Measurements from ENCODE around the gene DRAM2. TPM values are rescaled to one million over a fixed set of nuclear protein-coding genes. Genes with fewer than 3 reads are reported as not detected.

Gene DRAM2
- total and polyA plus RNA-seq, 2 of the 13 experiments (the other 11 are each of a cell fraction or from before 2014, with no cell fraction given): 33.2 to 123 TPM

GRCh38 chr1:111139956-111140679 is at the start of gene DRAM2, which contains the start of gene CEPT1 (continued):
- TF ChIP-seq GTF3A (CRISPR knock-in tag; conservative IDR thresholded peaks at IDR 0.05): no peak
- TF ChIP-seq ZNF335 (CRISPR knock-in tag; IDR thresholded peaks at IDR 0.05): peak; percentile 46; the same call in 1 of the 2 replicates
- TF ChIP-seq ELF4 (CRISPR knock-in tag; IDR thresholded peaks at IDR 0.05; ENCODE audit: borderline replicate concordance): no peak
- peak; percentile 52 for TF ChIP-seq TEAD3 (CRISPR knock-in tag; optimal IDR thresholded peaks at IDR 0.05; ENCODE audit: borderline replicate concordance)
- TF ChIP-seq MYC (CRISPR knock-in tag; IDR thresholded peaks at IDR 0.05; ENCODE audit: borderline replicate concordance): peak; percentile 53; the same call in 1 of the 2 replicates
- TF ChIP-seq SMARCC2 (IDR thresholded peaks at IDR 0.05): no peak
- TF ChIP-seq KDM3A (CRISPR knock-in tag; IDR thresholded peaks at IDR 0.05; ENCODE audit: low read depth): 0 out of 2 replicates have a peak, but pooled peaks have one; percentile 58
- TF ChIP-seq, protein P1, sequence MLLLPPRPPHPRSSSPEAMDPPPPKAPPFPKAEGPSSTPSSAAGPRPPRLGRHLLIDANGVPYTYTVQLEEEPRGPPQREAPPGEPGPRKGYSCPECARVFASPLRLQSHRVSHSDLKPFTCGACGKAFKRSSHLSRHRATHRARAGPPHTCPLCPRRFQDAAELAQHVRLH (CRISPR knock-in tag; IDR thresholded peaks at IDR 0.05; ENCODE audit: borderline replicate concordance, low read depth): 0 out of 2 replicates have a peak, but pooled peaks have one; percentile 45
- TF ChIP-seq, protein P2, sequence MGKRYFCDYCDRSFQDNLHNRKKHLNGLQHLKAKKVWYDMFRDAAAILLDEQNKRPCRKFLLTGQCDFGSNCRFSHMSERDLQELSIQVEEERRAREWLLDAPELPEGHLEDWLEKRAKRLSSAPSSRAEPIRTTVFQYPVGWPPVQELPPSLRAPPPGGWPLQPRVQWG (CRISPR knock-in tag; IDR thresholded peaks at IDR 0.05; ENCODE audit: borderline replicate concordance, low read depth): no peak
- peak; percentile 38 for TF ChIP-seq GATAD2A (CRISPR knock-in tag; IDR thresholded peaks at IDR 0.05)
- no peak for TF ChIP-seq SP5 (CRISPR knock-in tag; IDR thresholded peaks at IDR 0.05; ENCODE audit: borderline replicate concordance, low read depth)
- no peak for TF ChIP-seq U2AF2 (IDR thresholded peaks at IDR 0.05; ENCODE audit: low read depth, low read length)
- TF ChIP-seq ATF3 (CRISPR knock-in tag; IDR thresholded peaks at IDR 0.05): 0 out of 2 replicates have a peak, but pooled peaks have one; percentile 16
- TF ChIP-seq ZNF180 (CRISPR knock-in tag; IDR thresholded peaks at IDR 0.05; ENCODE audit: borderline replicate concordance, low read depth): no peak
- TF ChIP-seq ZNF17 (CRISPR knock-in tag; IDR thresholded peaks at IDR 0.05): no peak
- peak; percentile 64; the same call in 1 of the 2 replicates for TF ChIP-seq PHF21A (CRISPR knock-in tag; IDR thresholded peaks at IDR 0.05)
- TF ChIP-seq ZNF556 (CRISPR knock-in tag; IDR thresholded peaks at IDR 0.05; ENCODE audit: borderline replicate concordance): no peak; the same call in 1 of the 2 replicates
- TF ChIP-seq ZBTB40 (IDR thresholded peaks at IDR 0.05): no peak
- no peak; the same call in 1 of the 2 replicates for TF ChIP-seq ZBTB40 (CRISPR knock-in tag; IDR thresholded peaks at IDR 0.05)
